ENCODE measurements around the gene ABCB8. TPM values are rescaled to one million over a fixed set of nuclear protein-coding genes. Genes with fewer than 3 reads are reported as not detected.
A peak's percentile ranks its signal among the peaks of the same experiment; 100 is the strongest.

The ABCB8 gene
- total and polyA plus RNA-seq, 9 of the 15 experiments (the other 6 are each of a cell fraction or from before 2014, with no cell fraction given), result 7.6 to 106 (median 36.3) TPM

GRCh38 chr7:151057989-151058780, 29.9 kb downstream of the ABCB8 start (continued):
- no peak for TF ChIP-seq MCM2 (IDR thresholded peaks at IDR 0.05; ENCODE audit: low read depth)
- no peak for TF ChIP-seq ARID2 (IDR thresholded peaks at IDR 0.05)
- TF ChIP-seq ZC3H4 (CRISPR knock-in tag; IDR thresholded peaks at IDR 0.05; ENCODE audit: borderline replicate concordance), result no peak
- TF ChIP-seq FIP1L1 (IDR thresholded peaks at IDR 0.05; ENCODE audit: low read depth, low read length, poor library complexity, severe bottlenecking), result peak; percentile 1
- TF ChIP-seq ARID3B (CRISPR knock-in tag; IDR thresholded peaks at IDR 0.05; ENCODE audit: borderline replicate concordance), result 0 out of 2 replicates have a peak, but pooled peaks have one; percentile 73
- TF ChIP-seq ZNF77 (CRISPR knock-in tag; IDR thresholded peaks at IDR 0.05), result no peak
- TF ChIP-seq POLR2H (tag; IDR thresholded peaks at IDR 0.05; ENCODE audit: low read depth), result no peak
- TF ChIP-seq HINFP (tag; conservative IDR thresholded peaks at IDR 0.05; ENCODE audit: low read depth), result peak; percentile 21; the same call in 1 of the 2 replicates
- peak; percentile 88; the same call in 1 of the 2 replicates for TF ChIP-seq NR4A1 (CRISPR knock-in tag; IDR thresholded peaks at IDR 0.05)
- TF ChIP-seq NR4A1 (tag; IDR thresholded peaks at IDR 0.05), result 0 out of 2 replicates have a peak, but pooled peaks have one; percentile 54
- TF ChIP-seq TSC22D4 (tag; IDR thresholded peaks at IDR 0.05), result no peak
- no peak for TF ChIP-seq BDP1 (IDR thresholded peaks at IDR 0.05; ENCODE audit: insufficient read depth, insufficient read length)
- TF ChIP-seq THAP7 (CRISPR knock-in tag; IDR thresholded peaks at IDR 0.05), result no peak
- TF ChIP-seq SAP30 (IDR thresholded peaks at IDR 0.05; ENCODE audit: borderline replicate concordance, insufficient read depth, low read depth, low read length, poor library complexity, severe bottlenecking), result no peak
- no peak for TF ChIP-seq MYBL2 (IDR thresholded peaks at IDR 0.05; ENCODE audit: low read depth)
- TF ChIP-seq MYBL2 (CRISPR knock-in tag; IDR thresholded peaks at IDR 0.05; ENCODE audit: borderline replicate concordance), result no peak
- no peak for TF ChIP-seq HMG20B (CRISPR knock-in tag; IDR thresholded peaks at IDR 0.05)
- no peak for TF ChIP-seq KLF10 (CRISPR knock-in tag; IDR thresholded peaks at IDR 0.05)
- TF ChIP-seq XRCC4 (IDR thresholded peaks at IDR 0.05; ENCODE audit: extremely low read depth, insufficient read depth, insufficient read length), result no peak
- no peak for TF ChIP-seq ELK1 (CRISPR knock-in tag; IDR thresholded peaks at IDR 0.05)
- TF ChIP-seq ZC3H8 (IDR thresholded peaks at IDR 0.05), result no peak
- peak; percentile 86; the same call in 1 of the 2 replicates for TF ChIP-seq BACH1 (tag; IDR thresholded peaks at IDR 0.05)
- TF ChIP-seq MXD1 (CRISPR knock-in tag; IDR thresholded peaks at IDR 0.05; ENCODE audit: borderline replicate concordance, poor library complexity, severe bottlenecking), result no peak

All from K562 (cell line).